NCI-H1436 (cell line): ENCODE measurements around the gene NCKAP1.

Source experiments
- DNase-seq: peaks from one replicate; lab custom pipeline; 2025; lab: John Stamatoyannopoulos, UW

NCKAP1 gene

DNA sequence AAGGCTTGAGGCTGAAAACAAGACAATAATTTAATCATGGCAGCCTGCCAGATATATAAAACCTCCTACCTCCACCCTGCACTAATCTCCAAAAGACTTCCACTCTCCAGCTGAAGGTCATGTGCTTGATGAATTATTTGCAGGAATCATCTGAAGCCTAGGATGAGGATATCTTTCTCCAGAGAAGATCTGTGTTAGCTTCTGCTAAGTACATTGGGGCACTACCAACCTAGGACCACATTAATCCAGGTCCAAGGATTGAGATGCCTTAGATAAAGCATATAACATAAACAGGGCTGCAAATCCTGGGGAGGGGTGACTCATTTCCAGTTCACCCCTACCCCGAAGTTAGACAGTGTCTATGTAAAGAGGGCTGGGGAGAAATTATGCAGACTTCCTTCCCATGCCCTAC lies 91.3 kb downstream of the NCKAP1 start:
- DNase-seq, result no peak

DNA sequence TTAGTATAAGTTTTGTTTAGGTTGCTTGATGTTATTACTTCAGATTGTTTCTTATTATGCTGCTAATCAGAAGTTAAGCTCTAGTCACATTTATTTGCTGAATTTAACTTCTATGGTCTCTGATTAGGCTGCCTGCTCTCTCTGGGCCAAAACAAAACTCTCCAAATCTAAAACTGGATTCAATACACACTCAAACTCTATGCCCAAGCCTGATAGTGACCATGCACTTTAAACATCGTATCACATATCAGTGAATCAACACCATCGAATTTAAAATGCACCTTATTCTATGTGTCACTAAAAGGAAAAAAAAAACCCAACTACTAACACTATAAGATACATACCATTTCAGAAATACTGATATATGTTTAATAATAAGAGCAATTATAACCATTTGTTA lies 94.9 kb downstream of the NCKAP1 start:
- no peak for DNase-seq

DNA sequence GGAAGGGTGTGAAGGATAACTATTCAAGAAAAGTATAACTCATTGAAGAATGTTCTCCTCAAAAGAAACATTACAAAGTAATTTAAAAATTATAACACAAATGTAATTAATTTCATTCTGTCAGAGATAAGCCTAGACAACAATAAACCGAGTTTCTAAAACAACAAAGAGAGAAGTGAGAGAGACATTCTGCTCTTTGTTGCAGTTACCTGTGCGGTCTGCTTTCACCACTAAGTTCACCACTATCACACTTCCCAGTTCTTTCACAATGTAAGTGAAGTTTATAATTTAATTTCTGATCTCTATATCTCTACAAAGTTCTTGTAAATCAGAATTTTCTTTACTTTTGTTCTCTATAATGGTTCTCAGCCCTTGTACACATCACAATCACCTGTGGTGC lies 95.5 kb downstream of the NCKAP1 start:
- no peak for DNase-seq

DNA sequence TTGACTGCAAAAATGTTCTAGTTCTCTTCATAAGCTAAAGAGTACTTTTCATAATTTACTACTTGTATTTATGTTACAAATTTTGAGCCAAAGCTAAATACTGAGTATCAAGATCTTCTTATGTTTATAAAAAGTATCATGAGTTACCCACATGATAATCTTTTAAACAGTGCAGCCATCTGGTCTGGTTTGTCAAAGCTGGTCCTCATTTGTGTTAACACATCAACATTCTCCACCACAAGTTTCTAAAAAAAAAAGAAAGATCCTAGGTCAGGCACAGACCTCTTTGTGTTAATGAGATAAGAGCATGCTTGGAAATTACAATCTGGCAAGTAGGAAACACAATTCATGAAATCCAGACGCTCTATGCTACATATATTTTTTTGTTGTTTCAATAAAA lies 96.3 kb downstream of the NCKAP1 start:
- no peak for DNase-seq

DNA sequence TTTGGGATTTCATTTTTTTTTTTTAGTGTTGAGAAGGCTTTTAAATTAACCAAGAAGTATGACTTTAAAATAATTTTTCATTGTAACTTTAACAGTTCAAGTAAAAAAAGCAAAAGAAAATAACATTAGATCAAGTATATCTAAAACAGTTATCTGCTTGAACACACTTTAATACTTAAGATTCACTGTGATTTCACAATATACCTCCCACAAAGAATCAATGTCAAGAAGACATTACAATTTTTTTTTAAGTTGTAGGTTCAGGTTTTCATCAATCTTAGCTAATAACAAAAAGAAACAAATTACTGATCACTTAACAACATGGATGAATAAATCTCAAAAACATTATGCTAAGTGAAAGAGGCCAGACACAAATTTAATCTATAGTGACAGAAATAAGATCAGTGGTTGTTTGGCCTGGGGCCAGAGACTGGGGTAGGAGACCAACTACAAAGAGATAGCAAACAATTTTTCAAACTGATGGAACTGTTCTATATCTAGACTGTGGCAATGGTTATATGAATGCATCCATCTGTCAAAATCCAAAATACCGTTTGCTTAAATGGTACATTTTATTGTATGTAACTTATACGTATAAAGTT lies 97.0 kb downstream of the NCKAP1 start:
- no peak for DNase-seq

DNA sequence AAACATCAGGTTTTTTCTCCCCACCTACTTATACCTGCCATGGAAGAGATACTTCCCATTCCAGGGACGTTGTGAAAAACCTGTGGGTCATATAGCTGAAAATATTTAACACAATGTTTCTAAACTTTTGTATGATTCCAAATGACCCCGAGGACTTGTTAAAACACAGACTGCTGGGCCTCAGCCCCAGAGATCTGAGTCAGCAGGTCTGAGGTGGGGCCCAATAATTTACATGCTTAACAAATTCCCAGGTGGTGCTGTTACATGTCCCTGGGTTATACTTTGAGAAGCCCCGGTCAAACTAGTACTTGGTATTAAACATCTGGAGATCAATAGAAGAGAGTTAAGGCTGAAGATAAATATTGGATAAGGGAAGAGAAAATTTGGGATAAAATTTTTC lies 100.4 kb downstream of the NCKAP1 start:
- no peak for DNase-seq

DNA sequence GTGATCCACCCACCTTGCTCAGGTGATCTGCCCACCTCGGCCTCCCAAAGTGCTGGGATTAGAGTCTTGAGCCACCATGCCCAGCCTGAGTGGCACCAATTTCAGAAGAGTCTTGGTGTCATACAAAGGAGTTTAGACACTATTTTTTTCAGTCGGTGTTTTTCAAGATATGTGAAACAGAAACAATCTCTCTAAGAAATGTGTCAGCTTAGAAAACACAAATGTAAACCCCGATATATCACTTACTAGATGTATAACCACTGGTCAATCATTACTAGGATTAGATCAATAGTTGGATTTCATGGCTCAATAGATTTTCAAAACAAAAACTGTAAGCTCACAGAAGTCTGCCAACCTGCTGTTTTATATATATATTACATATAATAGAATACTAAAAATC lies 104.6 kb downstream of the NCKAP1 start:
- DNase-seq, result no peak

DNA sequence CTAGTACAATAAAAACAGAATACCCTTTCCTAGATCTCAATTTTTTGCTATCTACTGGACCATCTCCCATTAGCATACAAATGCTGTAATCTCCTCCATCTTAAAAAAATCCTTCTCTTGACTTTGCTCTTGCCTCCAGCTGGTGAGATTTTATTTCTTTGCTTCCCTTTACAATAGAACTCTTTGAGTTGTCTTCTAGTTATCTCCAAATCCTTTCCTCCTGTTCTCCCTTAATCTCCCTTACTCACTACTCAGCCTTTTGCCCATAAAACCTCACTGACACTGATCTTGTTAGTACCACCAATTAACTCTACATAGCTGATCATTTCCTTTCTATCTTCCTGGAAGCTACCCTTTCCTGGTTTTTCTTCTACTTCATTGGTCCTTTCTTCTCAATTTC lies 108.3 kb downstream of the NCKAP1 start:
- DNase-seq, result no peak

DNA sequence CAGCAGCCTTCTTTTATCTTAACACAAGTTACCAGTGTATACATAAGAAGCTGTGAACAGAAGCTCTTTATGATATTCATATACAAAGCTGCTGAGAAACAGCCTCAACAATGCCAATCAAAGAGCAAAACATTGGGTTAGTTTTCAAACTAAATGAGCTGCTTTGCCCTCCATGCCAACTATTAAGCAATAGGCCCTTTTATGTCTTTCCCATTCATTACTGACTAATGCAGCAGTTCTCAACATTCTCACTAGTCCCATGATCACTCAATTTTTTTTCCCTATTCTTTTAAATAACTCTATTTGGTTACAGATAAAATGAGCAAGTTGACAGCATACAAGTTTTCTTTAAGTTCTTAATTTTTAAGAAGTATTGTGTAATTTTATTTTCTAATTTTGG lies 114.0 kb downstream of the NCKAP1 start:
- DNase-seq, result no peak

DNA sequence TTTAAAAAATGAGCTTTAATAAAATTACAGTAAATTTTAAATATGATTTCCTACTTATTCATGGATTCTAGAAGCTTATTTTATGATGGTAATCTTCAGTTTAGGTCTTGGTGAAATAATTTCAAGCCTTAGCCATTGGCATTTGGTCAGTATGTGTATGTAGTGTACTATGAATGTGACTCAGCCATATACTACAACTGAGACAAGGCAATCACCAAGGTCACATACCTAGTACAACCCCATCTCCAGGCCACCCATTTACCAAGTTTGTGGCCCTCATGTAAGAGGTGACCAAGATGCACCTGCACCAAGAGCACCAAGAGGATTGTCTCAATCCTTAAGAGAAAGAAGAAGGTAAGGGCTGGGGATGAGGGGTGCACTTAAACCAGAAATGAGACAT lies 117.0 kb downstream of the NCKAP1 start:
- DNase-seq, result no peak

DNA sequence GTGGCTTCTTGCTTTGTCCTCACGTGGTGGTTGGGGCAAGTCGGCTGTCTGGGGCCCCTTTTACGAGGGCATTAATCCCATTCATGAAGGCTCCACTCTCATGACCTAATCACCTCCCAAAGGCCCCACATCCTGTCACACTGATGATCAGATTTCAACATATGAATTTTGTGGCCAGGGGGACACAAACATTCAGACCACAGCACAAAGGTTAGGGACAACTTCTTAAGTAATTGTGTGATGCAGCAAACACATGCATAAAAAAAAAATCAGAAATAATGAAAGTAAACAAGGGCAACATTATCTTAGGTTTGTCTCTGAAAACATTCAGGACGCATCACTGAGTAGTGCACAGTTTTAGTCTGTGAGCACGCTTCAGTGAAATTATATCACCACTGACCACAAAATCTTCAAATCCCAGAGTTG lies 117.6 kb downstream of the NCKAP1 start:
- DNase-seq, result no peak

DNA sequence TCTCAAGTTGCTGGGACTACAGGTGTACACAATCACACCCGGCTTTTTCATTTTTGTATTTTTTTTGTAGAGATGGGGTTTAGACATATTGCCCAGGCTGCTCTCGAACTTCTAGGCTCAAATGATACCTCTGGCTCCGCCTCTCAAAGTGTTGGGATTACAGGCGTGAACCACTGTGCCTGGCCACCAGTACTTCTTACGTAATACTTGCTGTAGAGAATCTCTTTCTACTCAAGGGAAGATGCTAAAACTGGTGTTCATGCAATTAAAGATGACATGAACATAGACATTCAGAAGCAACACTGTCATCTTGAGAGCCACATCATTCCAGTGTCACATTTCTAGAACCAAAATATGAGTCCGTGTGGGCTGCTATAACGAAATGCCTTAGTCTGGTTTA lies 118.2 kb downstream of the NCKAP1 start:
- no peak for DNase-seq

DNA sequence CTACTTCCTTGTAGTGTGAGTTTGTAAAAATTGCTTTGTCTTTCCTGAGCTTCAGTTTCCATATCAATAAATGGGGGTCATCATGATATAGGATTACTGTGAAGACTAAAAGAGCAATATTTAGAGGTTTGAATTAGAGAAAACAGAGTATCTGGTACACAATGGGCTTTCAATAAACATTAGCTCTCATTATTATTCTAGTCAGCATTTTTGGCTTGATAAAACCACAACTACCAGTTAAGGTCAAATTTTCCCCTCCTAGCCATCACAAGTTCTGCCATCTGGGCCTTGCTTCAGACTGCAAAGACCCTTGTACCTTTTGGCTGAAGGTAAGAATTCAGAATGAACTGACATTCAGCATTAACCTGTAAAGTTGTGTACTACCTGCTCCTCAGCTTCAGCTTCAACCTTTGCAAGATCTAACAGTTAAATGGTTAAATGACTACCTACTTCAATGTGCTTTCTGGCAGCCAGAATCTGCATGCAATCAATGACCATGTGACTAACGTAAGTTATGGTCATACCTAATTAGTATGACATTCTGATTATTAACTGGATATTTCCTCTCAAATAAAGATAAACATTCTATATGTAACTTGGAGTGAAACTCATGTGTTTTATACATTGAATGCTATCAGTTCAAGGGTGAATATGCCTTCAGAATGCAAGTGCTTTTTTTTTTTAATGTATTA lies 119.2 kb downstream of the NCKAP1 start:
- DNase-seq, result no peak

DNA sequence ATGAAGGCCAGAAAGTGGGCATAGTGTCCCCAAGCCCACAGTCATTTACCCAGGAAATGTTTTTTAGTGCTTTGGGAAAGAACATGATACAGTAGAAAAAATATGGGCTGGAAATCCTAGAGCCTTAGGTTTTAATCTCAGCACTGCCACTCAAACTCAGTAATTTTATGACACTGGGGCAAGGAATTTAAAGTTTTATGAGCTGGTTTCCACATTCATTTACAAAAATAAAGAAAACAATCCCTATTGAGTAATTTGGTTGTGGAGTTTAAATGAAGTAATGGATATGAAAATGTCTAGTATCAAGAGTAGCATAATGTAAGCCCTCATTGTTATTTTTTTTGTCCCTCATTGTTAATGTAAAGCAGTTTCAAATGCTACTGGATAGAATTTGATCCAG lies 120.3 kb downstream of the NCKAP1 start:
- DNase-seq, result no peak

DNA sequence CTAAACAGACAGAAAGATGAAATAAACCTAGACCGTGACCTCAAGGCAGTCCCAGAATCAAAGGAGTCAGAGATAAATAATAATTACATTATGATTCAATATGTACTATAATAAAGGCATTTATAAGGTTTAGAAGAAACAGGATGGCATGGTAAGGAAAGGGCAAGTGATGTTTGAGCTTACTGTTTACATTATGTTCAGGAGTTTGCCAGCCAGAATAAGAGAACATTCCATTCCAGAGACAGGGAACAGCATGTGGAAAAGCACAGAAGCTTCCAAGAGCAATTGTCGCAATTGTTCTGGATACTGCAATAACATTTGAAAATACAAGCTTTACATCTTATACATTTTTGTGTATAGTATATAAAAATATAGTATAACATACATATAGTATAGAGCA lies 121.8 kb downstream of the NCKAP1 start:
- DNase-seq, result no peak

DNA sequence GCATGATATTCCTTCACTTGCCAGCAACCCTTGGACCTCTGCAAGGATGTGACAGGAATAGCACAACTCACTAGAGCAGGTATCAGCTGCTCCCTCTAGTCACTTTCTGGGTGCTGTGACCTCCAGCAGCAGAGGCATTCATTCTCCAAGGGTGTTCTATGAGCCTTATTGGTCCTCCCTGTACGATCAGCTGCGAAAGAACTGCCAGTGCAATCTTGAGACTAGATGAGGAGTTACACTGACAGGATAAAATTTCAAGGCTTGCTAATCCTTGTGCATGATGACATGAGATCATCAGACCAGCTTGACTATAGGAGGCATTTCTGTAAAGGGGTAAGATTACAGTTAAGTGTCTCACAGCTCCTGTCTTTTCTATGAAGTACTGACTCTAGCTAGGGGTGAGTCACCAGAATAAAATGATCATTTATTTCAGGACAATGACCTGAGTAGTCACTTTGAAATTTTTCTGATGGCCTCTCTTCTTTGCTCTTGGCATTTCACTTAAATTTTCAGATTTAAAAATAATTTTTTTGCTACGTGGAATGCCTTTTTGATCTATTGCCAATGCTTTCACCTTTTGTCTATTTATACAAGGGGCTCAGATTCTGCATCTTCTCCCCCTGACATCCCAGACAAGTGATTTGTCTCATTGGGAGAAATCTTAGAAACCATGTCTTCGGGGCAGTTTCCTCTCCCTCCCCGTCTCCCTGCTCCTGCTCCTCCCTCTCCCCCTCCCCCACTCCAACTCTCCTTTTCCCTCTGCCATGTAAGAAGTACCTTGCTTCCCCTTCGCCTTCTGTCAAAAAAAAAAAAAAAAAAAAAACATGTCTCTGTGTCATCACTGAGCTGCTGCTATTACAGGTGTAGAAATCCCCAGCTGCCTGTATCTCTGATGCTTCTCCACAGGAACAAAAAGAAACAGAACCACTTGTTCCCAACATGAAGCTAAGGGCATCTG lies 122.6 kb downstream of the NCKAP1 start:
- peak; percentile 18 for DNase-seq

DNA sequence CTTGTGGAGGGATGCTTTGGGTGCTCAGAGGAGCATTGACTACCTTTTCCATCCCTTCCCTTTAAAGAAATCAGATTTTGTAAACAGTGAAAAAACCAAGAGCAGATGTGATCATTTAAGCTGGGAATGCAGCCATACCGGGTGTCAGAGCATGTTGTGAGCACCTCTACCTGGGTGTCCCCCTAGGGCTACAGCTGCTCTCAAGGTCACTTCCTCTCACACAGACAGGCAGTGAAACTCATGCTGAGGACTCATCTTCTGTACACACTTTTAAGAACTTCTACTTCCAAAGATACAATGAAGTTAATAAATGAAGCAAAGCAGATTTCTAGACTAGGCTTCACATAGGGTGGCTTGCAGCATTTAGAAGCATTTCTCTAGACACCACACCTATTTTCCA lies 123.4 kb downstream of the NCKAP1 start:
- no peak for DNase-seq

DNA sequence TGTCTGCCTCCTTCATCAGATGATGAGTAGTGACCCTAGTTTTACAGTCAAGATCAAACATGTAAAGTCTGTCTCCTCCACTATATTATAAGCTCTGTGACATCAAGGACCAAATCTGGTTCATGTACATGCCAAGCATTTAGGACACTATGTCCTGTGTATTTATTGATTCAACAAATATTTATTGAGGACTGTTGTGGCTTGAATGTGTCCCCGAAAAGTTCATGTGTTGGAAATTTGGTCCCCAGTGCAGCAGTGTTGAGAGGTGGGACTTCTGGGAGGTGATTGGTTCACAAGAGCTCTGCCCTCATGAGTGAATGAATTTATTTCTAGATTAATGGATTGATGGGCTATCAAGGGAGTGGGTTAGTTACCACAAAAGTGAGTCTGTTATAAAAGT lies 125.2 kb downstream of the NCKAP1 start:
- DNase-seq, result no peak

DNA sequence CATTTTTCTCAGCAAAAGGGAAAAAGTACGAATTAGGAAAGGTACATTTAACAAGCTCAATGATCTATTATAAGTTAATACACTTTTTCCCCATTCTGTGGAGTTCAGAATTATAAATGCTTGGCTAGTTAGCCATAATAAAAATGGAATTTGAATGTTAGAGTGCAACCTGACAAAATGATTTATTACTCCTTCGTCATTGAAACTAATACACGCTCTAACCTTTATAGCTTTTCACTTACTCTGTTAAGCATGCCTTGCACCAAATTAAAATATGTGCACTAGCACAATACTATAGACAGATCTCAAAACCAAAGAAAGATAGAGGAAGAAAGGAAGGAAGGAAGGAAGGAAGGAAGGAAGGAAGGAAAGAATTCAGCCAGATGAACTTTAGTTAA lies 125.7 kb downstream of the NCKAP1 start:
- no peak for DNase-seq

DNA sequence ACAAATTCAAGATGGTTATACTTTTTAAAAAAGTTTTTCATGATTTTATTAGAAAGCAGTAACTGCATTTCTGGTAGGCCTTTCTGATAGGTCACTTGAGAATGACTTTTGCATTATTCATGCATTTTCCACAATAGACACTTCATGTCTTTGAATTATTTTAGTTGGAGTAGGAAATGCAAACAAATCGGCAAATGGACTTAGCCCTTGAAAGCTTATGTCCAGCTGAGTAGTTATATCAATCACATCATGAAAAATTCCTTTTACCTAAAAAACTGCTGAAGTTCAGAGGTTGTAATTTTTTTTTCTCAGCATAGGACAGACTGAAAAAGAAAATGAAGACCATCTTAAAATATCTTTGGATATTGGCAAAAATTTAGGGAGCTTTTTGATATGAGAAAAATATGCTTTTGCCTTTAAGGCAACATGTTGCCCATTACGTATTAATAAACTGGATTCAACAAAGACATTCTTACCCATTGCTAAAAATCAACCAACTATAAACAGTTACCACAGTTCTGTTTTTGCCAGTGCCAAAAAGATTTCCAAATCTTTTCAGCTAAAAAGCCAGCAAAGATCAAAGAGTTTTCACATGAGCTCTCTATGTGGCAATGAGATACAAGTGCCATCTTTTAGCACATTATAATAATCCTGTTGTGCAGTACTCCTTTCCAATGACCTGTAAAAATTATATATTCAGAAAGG lies 126.3 kb downstream of the NCKAP1 start:
- no peak for DNase-seq

DNA sequence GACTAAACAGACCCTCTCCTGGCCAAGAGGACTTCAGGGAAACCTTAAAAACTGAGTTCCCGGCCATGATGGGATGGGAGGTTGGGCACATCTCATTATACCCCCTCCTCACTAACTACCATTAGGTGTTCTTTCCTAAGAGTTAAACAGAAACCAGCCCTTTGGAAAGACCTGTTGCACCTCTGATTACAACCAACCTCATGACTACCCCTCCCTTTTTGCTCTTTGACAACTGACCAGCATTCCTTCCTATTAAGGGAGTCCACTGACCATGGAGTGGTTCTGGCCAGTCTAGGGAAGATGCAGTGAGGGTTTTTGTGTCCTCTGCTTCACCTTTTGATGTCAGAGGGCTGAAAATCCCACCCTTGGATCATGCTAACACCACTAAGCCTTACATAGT lies 127.3 kb downstream of the NCKAP1 start:
- no peak for DNase-seq

DNA sequence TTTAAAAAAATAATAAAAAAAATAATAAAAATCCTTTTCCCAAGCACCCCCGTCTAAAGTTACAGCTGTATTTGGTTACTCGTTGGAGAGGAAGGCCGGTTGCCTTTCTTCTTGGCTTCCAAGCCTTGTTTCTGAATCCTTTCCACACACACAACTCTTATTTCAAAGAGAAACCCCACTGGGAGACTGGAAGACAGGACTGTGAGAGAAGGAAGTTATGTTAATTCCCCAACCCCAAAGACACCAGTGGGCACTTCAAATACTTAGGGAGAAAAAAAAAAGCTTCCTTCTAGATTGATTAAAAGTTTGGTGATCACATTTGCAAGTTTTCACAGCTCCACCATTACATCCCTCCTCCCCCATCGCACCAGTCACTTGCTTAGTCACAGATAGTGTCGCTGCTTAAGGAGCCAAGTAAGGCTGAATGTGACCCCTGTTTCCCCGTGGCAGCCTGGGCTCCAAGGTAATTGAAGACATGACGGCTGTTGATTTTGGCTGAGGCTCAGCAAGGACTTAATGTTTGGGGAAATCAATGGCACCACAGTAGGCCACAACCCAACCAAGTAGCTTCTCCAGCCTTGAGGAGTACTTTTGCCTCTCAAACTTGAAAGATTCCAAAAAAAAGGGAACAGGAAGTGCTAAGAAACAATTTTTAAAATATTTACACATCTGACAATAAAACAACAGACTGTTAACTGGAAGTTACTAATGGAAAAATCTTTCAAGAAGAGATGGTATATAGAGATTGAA lies 131.0 kb downstream of the NCKAP1 start:
- no peak for DNase-seq
